Smooth muscle cell (in vitro differentiated cells): Measurements from ENCODE around the gene MYO18B. TPM values are rescaled to one million over a fixed set of nuclear protein-coding genes. Genes with fewer than 3 reads are reported as not detected.

ENCODE experiments used
- DNase-seq: peaks from one replicate; lab custom pipeline; 2025; ENCODE audit not compliant: unreplicated experiment; lab: John Stamatoyannopoulos, UW
- H2AFZ ChIP-seq: fragments of 200-600 bp; sonication (generic); 2 replicates; pipeline ENCODE4 v1.6.0; 2016; ENCODE audit warnings: antibody characterized with exemption, low read depth, mild to moderate bottlenecking
- H3F3A ChIP-seq: fragments of 200-600 bp; sonication (generic); 2 replicates; pipeline ENCODE4 v1.6.0; 2017; ENCODE audit warnings: antibody characterized with exemption, low read depth
- H3K27ac ChIP-seq: fragments of 200-600 bp; sonication (generic); 2 replicates; pipeline ENCODE4 v1.5.1; 2016; ENCODE audit warnings: low read depth, mild to moderate bottlenecking
- H3K27me3 ChIP-seq: fragments of 200-600 bp; sonication (generic); 2 replicates; pipeline ENCODE4 v1.6.1; 2016; ENCODE audit warnings: low read depth, mild to moderate bottlenecking
- H3K36me3 ChIP-seq: fragments of 200-600 bp; sonication (generic); 2 replicates; pipeline ENCODE4 v1.5.1; 2016; ENCODE audit warnings: low read depth
- H3K4me1 ChIP-seq: fragments of 200-600 bp; sonication (generic); 2 replicates; pipeline ENCODE4 v1.5.1; 2016; ENCODE audit warnings: low read depth
- H3K4me2 ChIP-seq: fragments of 200-600 bp; sonication (generic); 2 replicates; pipeline ENCODE4 v1.6.0; 2016; ENCODE audit warnings: mild to moderate bottlenecking
- H3K4me3 ChIP-seq: fragments of 200-600 bp; sonication (generic); 2 replicates; pipeline ENCODE4 v1.5.1; 2016; ENCODE audit warnings: mild to moderate bottlenecking
- H3K79me2 ChIP-seq: fragments of 200-600 bp; sonication (generic); 2 replicates; pipeline ENCODE4 v1.6.0; 2016; ENCODE audit warnings: low read depth, mild to moderate bottlenecking
- H3K9ac ChIP-seq: fragments of 200-600 bp; sonication (generic); 2 replicates; pipeline ENCODE4 v1.6.0; 2016; ENCODE audit warnings: low read depth
- H3K9me3 ChIP-seq: fragments of 200-600 bp; sonication (generic); replicated peaks from 2 replicates; pipeline ENCODE4 v1.5.1; 2016; ENCODE audit warnings: low read depth
- H4K20me1 ChIP-seq: fragments of 200-600 bp; sonication (generic); 2 replicates; pipeline ENCODE4 v1.6.0; 2016; ENCODE audit warnings: low read depth
- CTCF ChIP-seq: fragments of 200-600 bp; sonication (generic); IDR thresholded peaks from 2 replicates; pipeline ENCODE4 v1.5.1; 2017; ENCODE audit warnings: borderline replicate concordance, mild to moderate bottlenecking, antibody characterized with exemption; ENCODE audit not compliant: insufficient read depth, poor library complexity, severe bottlenecking
- WGBS: methylation state at CpG from one replicate; pipeline ENCODE4 v1.1.7; 2016; ENCODE audit warnings: low lambda C conversion rate; 5-methylcytosine and 5-hydroxymethylcytosine counted together
- polyA plus RNA-seq: library from polyadenylated mRNA; unstranded; fragments of >200 nt; fragmentation: Nextera tagmentation; extraction: Ambion mirVana; gene quantifications from 2 replicates; pipeline ENCODE4 v1.2.1, GENCODE V29; 2016
- total RNA-seq: library from RNA; depleted of rRNA; stranded (reverse); fragments of >200 nt; gene quantifications from 2 replicates; pipeline ENCODE4 v1.2.3, GENCODE V29; 2014

MYO18B gene
- total and polyA plus RNA-seq, 2 experiments from 2014 or later = 0.13 to 1.2 TPM

DNA sequence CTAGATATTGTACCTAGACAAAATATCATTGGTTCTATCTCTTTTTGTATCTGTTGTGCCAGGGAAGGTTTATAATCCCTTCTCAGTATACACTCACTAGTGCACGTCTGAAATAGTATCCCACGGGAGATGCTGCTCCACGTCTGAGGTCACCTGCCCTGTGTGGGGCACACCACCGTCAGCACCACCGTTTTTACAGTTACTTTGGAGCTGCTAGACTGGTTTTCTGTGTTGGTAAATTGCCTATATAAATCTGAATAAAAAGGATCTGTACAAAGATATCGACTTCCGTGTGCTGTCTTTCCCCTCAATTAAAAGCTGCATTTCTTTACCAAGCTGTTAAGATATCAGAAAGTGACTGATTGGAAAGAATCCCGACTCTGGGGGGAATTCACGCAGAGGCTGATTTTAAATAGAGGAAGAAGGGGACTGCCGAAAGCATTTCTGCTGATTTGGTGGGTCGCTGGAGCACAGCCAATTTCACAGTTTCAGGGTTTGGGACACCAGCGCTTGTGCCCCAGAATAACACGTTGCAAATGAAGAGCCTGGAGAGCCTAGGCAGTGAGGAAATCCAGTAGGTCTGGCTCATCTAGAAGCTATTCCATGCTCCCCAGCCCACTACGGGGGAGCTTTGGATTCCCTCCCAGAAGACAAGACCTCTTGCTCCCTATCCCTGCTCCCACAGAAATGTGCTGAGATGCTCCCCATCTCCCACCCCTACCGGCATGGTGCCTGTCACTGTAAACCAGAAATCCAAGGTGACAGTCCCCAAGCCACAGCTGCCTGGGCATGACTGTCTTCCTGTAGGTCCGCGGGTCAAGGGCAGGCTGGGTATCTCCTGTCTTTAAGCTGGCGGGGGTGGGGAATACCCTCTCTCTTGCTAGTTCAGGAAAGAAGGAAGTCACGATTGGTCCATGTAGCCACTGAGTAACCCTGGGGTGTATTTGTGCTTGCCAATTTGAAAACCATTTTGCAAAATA, 12.7 kb upstream of the MYO18B start:
- H3K9me3 ChIP-seq = no peaks in the 10 kb centered on the region
- no peaks in the 10 kb centered on the region for H3K36me3 ChIP-seq
- no peak for TF ChIP-seq CTCF
- no peaks in the 10 kb centered on the region for H3K4me1 ChIP-seq
- H3K27me3 ChIP-seq = no peaks in the 10 kb centered on the region
- no peak overlapping the region for H3K9ac ChIP-seq
- no peak overlapping the region for H3K4me2 ChIP-seq
- no peak overlapping the region for H3K27ac ChIP-seq
- DNase-seq = no peak
- no peaks in the 10 kb centered on the region for H3K79me2 ChIP-seq
- no peak overlapping the region for H3K4me3 ChIP-seq
- H4K20me1 ChIP-seq = no peaks in the 10 kb centered on the region
- peaks cover 6% of the 10 kb centered on the region for H3F3A ChIP-seq
- no peak overlapping the region for H2AFZ ChIP-seq
- 91% methylated on average over 19 of the region's 19 CpGs for WGBS

DNA sequence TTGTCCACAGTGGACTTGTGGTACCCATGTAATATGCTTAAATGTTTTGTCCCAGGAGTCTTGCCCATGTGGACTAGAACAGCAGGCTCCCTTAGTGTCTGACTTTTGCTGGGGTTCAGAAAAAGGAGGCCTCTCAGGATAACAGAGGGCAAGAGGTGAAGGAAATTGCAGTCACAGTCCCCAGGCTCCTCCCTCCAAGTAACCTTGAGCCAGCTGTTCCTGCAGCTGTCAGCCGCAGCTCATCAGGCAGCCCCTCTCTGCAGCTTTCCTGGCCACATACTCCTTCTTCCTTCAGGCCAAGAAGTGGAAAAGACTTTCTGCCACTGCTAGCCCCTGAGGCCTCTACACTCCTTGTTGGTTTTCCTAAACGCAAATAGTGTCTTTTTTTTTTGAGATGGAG, 6.3 kb upstream of the MYO18B start:
- Histone ChIP-seq H3K27me3 (no peaks in the 10 kb centered on the region), H3K9ac (no peak overlapping the region), H3K9me3 (no peaks in the 10 kb centered on the region), H3F3A (no peaks in the 10 kb centered on the region), H4K20me1 (no peaks in the 10 kb centered on the region), H3K4me1 (no peaks in the 10 kb centered on the region), H3K4me2 (no peak overlapping the region), H3K4me3 (no peak overlapping the region), H2AFZ (no peak overlapping the region), H3K27ac (no peak overlapping the region), H3K79me2 (no peaks in the 10 kb centered on the region), H3K36me3 (no peaks in the 10 kb centered on the region)
- TF ChIP-seq CTCF = no peak
- 96% methylated on average over 2 of the region's 2 CpGs for WGBS
- DNase-seq = no peak

GRCh38 chr22:25736378-25737011, 5.5 kb upstream of the MYO18B start:
- no peak overlapping the region for H2AFZ ChIP-seq
- H3K36me3 ChIP-seq = no peaks in the 10 kb centered on the region
- DNase-seq = no peak
- H3F3A ChIP-seq = no peaks in the 10 kb centered on the region
- no peak overlapping the region for H3K9ac ChIP-seq
- no peaks in the 10 kb centered on the region for H3K27me3 ChIP-seq
- no peaks in the 10 kb centered on the region for H3K9me3 ChIP-seq
- H3K79me2 ChIP-seq = no peaks in the 10 kb centered on the region
- H3K4me3 ChIP-seq = no peak overlapping the region
- no peaks in the 10 kb centered on the region for H4K20me1 ChIP-seq
- 94% methylated on average over 9 of the region's 9 CpGs for WGBS
- no peak for TF ChIP-seq CTCF
- H3K4me1 ChIP-seq = no peaks in the 10 kb centered on the region
- no peak overlapping the region for H3K4me2 ChIP-seq
- H3K27ac ChIP-seq = no peak overlapping the region
